NCI-H524 treated with DMSO at 0.1 percent for 48 hours (cell line): ENCODE measurements around the gene XRRA1.
"Not testable (repeated sequence)": the region's sequence is repeated elsewhere in the genome, so short reads cannot be mapped to it uniquely, and the experiment has no call there.

ENCODE experiments used
- DNase-seq: peaks from one replicate; lab custom pipeline; 2025; lab: John Stamatoyannopoulos, UW

XRRA1 gene

DNA sequence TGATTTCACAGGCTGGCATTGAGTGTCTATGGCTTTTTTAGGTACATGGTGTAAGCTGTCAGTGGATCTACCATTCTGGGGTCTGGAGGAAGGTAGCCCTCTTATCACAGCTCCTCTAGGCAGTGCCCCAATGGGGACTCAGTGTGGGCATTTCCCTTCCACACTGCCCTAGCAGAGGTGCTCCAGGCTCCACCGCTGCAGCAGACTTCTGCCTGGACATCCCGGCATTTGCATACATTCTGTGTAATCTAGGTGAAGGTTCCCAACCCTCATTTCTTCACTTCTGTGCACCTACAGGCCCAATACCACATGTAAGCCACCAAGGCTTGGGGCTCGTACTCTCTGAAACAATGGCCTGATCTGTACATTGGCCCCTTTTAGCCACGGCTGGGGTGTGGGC, 122.0 kb downstream of the XRRA1 start:
- DNase-seq = no peak

DNA sequence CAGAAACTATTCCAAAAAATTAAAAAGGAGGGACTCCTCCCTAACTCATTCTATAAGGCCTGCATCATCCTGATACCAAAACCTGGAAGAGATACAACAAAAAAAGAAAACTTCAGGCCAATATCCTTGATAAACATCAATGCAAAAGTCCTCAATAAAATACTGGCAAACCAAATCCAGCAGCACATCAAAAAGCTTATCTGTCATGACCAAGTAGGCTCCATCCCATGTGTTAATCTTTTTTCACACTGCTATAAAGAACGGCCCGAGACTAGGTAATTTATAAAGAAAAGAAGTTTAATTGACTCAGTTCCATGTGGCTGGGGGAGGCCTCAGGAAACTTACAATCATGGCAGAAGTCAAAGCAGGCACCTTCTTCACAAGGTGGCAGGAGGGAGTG, 123.3 kb downstream of the XRRA1 start:
- DNase-seq = not testable (repeated sequence)

DNA sequence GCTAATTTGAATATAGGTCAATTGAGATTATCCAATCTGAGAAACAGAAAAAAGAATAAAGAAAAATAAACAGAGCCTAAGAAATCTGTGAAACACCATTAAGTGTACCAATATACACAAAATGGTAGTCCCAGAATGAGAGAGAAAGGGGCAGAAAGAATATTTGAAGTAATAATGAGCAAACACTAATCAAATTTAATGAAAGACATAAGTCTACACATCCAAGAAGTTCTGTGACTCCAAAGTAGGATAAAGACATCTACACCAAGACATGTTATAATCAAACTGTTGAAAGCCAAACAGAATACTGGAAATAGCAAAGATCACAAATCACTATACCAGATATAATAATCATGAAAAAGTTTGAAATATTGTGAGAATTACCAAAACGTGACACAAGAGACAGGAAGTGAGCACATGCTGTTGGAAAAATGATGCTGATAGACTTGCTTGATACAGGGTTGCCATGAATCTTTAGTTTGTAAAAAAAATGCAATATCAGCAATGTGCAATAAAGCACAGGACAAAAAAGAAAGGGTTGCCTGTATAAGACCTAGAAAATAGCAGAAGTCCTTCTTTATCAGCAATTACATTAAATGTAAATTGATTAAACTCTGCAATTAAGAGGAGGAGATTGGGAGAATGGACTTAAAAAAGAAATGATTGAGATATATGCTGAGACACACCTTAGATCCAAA, 124.5 kb downstream of the XRRA1 start:
- DNase-seq = no peak

DNA sequence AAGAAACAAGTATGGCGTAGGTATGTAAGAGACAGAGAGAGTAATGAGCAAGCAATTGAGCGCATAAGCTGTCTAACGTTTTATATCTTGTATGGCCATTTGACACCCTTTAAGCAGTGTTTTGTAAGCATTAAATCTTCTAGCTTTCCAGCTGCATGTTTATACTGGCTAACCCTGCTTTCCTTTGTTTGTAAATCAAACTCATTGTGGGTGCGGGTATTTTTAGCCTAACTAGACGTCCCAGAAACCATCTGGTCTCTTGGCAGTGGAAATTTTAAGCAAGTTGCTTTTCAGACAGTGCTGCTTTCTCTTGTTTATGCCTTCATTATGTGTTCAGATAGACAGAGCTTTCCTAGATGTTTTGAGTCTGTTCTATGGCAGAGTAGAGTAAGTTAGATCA, 126.7 kb downstream of the XRRA1 start:
- no peak for DNase-seq

DNA sequence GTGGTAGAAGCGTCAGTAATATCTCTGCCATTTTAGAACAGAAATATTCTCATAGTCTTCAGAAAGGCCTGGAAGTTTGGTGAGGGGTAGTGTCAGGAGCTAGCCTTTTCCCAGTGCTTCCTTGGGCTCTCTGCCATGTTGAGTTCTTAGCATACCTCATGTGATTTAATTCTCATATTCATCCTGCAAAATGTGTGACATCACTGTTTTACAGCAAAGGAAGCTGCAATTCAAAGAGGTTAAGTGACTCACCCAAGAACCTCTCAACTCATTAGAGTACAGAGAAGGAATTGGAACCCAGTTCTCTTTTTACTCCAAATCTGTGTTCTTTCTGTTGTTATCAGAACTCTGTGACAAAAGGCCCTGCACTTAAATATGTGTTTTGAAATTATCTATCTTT, 128.1 kb downstream of the XRRA1 start:
- DNase-seq = no peak

DNA sequence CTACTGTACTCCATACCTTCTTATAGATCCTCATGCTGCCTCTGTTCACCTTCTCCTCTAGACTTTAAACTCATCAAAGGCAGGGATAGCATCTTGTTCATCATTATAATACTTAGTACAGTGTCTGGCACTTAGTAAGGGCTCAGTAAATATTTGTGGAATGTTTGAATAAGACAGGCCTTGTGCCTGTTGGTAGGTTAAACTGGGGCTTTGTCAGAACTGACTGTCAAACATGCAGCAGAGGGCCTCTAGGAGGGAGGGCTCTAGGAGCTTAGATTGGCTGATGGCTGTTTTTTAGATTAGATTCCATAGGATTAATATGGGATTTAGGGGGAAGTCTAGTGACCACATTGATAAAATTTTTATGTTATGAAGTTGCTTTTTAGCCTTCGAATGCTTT, 129.5 kb downstream of the XRRA1 start:
- no peak for DNase-seq

DNA sequence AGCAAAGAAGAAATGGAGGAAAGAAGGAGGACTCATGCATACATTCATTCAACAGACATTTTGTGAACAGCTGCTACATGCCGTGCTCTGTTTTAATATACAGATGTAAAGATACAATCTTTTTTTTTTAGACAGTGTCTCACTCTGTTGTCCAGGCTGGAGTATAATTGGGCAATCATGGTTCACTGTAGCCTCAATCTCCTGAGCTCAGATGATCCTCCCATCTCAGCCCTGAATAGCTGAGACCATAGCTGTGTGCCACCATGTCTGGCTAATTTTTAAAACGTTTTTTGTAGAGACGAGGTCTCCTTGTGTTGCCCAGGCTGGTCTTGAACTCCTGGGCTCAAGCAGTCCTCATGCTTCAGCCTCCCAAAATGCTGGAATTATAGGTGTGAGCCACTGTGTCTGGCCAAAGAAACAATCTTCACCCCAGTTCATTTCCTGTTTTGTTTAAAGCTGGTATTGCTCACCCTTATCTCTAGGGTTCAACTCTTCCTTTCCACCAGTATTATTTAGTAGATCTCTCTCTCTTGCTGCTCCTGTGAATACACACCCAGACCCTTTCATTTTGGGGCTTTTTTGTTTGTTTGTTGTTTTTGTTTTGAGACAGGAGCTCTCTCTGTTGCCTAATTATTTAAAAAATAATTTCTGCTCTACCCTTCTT, 130.5 kb downstream of the XRRA1 start:
- DNase-seq = no peak

DNA sequence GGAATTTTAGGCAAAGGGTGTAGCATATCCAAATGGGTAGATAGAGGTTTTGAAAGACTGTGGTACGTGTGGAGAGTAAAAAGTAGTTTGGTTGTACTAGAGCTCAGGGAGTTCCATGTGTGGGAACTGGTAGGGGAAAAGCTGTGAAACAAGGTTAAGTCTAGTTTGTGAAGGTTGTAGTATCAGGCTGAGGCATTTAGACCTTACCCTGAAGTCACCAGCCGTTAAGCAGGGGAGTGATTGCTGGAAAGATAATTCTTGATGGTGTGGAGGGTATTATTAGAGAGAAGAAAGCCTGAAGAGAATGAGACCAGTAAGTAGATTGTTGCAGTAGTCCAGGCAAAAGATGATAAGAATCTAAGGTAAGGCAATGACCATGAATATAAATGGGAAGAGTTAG, 132.2 kb downstream of the XRRA1 start:
- no peak for DNase-seq

DNA sequence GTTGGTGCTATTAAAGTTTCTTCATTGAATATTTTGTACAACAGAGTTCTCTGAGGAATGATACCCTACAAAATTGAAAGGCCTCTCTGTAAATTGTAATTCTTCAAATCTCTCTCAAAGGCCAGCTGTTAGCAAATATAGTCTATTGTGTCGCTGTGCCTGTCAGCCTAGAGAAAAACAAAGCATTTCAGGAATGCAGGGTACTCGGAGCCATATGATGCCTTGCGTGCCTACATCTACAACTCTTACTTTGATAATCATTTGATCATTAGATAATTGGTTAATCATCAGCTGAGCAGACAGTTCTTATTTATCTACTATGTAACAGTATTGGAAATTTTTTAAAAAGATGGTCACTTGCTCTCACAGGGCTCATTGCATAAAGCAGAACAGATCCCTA, 132.9 kb downstream of the XRRA1 start:
- no peak for DNase-seq

DNA sequence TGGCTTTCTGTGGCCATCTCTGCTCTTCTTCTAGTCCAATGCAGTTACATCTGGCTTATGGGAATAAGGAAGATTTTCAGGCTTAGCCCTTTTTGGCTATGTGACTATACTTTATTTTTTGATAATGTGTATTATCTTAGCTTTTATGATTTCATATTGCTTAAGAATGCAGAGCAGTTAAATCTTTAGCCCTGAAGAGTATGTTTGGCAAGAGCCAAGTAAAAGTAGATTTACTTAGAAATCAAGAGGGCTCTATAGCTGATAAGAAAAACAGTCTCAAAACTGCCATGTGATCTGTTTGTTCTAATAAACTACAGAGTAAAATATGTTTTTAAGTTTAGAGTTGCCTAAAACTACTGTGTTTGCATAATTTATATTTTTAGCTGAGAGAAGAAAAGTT, 139.1 kb downstream of the XRRA1 start:
- no peak for DNase-seq

DNA sequence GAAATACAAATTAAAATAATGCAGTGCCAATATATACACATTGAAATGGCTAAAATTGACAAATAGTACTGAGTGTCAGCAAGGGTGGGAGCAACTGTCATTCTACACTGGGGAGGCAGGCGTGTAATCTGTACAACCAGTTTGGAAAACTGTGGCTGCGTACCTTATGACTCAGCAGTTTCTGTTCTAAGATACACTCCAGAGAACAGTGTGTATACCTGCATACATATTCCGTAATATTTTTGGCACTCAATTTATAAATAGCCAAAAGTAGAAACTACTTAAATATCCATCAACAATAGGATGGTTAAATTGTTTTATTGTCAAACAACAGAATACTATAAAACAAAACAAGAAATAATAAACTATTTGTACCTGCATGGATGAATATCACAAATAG, 142.6 kb downstream of the XRRA1 start:
- no peak for DNase-seq

DNA sequence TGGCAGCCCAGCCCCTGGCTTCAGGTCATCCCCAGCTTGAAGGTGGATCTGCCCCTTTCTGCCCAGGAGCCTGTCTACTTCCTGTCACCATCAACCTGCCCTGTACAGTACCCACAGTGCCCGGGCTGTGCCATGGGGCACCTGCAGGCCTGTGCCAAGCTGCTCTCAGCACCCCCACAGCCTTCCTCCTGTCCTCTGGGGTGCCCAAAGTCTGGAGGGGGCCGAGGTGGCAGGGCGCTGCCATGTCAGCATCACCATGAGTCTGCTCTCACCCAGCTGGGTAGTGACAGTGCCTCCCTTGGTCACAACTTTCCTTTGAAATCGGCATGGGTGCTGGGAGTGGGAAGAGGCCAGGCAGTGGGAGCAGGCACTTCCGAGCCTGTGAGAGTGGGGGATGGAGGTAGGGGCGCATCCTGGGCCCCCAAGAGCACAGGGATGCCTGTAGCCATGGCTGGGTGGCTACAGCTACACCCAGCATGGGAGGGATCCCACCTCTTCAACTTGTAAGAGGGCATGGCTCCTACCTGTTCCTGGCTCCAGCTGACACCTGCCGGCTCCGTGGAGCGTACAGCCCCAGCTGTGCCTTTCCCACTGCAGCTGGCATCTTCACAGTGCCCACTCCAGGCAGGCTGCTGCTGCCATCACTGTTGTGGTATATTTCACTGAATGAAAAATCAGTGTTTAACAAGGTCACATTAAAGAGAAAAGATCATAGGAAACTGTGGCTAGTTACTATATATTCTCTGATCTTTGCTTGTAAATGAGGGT, 157.4 kb downstream of the XRRA1 start:
- DNase-seq = no peak
